Measurements from ENCODE around the gene VAPB. TPM values are rescaled to one million over a fixed set of nuclear protein-coding genes. Genes with fewer than 3 reads are reported as not detected.

Gene VAPB
- total RNA-seq, 5 donors from 2014 or later (not counting 1 experiment from before 2014, with no cell fraction given), result 26.4 to 35.0 (median 30.8) TPM

GRCh38 chr20:58467572-58468527, 78.8 kb downstream of the VAPB start:
- Histone ChIP-seq H3K9me3 (no peaks in the 10 kb centered on the region), H3K27ac (ENCODE audit: low read length) (no peak overlapping the region), H3K27me3 (replicated peaks in 1 of 2; ENCODE audit: control insufficient read depth in 2 of 2, extremely low read depth in 1 of 2, insufficient read depth in 2 of 2, low read length in 1 of 2) (peaks cover 0 to 14% of the 10 kb centered on the region in 2 experiments), H3K4me3 (ENCODE audit: control insufficient read depth in 1 of 2, extremely low read depth in 1 of 2, low read length in 1 of 2) (no peak overlapping the region), H3K4me1 (ENCODE audit: control insufficient read depth in 1 of 2, extremely low read depth in 1 of 2, insufficient read depth in 2 of 2, low read length in 2 of 2) (no peaks in the 10 kb centered on the region), H3K36me3 (ENCODE audit: control insufficient read depth in 2 of 2, extremely low read depth in 1 of 2, insufficient read depth in 1 of 2, low read length in 1 of 2) (no peaks in the 10 kb centered on the region)
- H3K27ac Mint-ChIP-seq, result no peak overlapping the region
- peaks cover 0 to 3% of the 10 kb centered on the region in 2 donors for H3K27me3 Mint-ChIP-seq
- no peaks in the 10 kb centered on the region for H3K9me3 Mint-ChIP-seq
- no peaks in the 10 kb centered on the region for H3K36me3 Mint-ChIP-seq
- DNase-seq, result no peak
- WGBS (ENCODE audit: insufficient coverage), result 79% methylated on average over 16 of the region's 28 CpGs
- POLR2A ChIA-PET, result no interaction called here
- ATAC-seq (replicated peaks in 1 of 4), result no peak
- no peaks in the 10 kb centered on the region for H3K4me1 Mint-ChIP-seq
- CTCF ChIA-PET, result no interaction called here
- no peak overlapping the region for H3K4me3 Mint-ChIP-seq

GRCh38 chr20:58469616-58470015, 80.6 kb downstream of the VAPB start:
- H3K4me3 ChIP-seq (ENCODE audit: control insufficient read depth in 1 of 2, extremely low read depth in 1 of 2, low read length in 1 of 2), result no peak overlapping the region
- DNase-seq (no peak), ATAC-seq (replicated peaks in 1 of 4) (no peak)
- WGBS (ENCODE audit: insufficient coverage), result 84% methylated on average over 12 of the region's 12 CpGs
- POLR2A ChIA-PET, result no interaction called here
- no peaks in the 10 kb centered on the region for H3K36me3 Mint-ChIP-seq
- no peaks in the 10 kb centered on the region for H3K36me3 ChIP-seq (ENCODE audit: control insufficient read depth in 2 of 2, extremely low read depth in 1 of 2, insufficient read depth in 1 of 2, low read length in 1 of 2)
- H3K9me3 Mint-ChIP-seq, result no peaks in the 10 kb centered on the region
- H3K4me1 Mint-ChIP-seq, result no peaks in the 10 kb centered on the region
- no peak overlapping the region for H3K27ac ChIP-seq (ENCODE audit: low read length)
- H3K9me3 ChIP-seq, result no peaks in the 10 kb centered on the region
- no peak overlapping the region for H3K4me3 Mint-ChIP-seq
- H3K4me1 ChIP-seq (ENCODE audit: control insufficient read depth in 1 of 2, extremely low read depth in 1 of 2, insufficient read depth in 2 of 2, low read length in 2 of 2), result no peaks in the 10 kb centered on the region
- H3K27ac Mint-ChIP-seq, result no peak overlapping the region
- peaks cover 0 to 3% of the 10 kb centered on the region in 2 donors for H3K27me3 Mint-ChIP-seq
- peaks cover 0 to 14% of the 10 kb centered on the region in 2 experiments for H3K27me3 ChIP-seq (replicated peaks in 1 of 2; ENCODE audit: control insufficient read depth in 2 of 2, extremely low read depth in 1 of 2, insufficient read depth in 2 of 2, low read length in 1 of 2)
- CTCF ChIA-PET, result no interaction called here

GRCh38 chr20:58470336-58471192, 81.5 kb downstream of the VAPB start:
- Histone ChIP-seq H3K4me3 (ENCODE audit: control insufficient read depth in 1 of 2, extremely low read depth in 1 of 2, low read length in 1 of 2) (no peak overlapping the region), H3K9me3 (no peaks in the 10 kb centered on the region), H3K27ac (ENCODE audit: low read length) (no peak overlapping the region), H3K27me3 (replicated peaks in 1 of 2; ENCODE audit: control insufficient read depth in 2 of 2, extremely low read depth in 1 of 2, insufficient read depth in 2 of 2, low read length in 1 of 2) (peaks cover 0 to 14% of the 10 kb centered on the region in 2 experiments), H3K36me3 (ENCODE audit: control insufficient read depth in 2 of 2, extremely low read depth in 1 of 2, insufficient read depth in 1 of 2, low read length in 1 of 2) (no peaks in the 10 kb centered on the region), H3K4me1 (ENCODE audit: control insufficient read depth in 1 of 2, extremely low read depth in 1 of 2, insufficient read depth in 2 of 2, low read length in 2 of 2) (no peaks in the 10 kb centered on the region)
- DNase-seq (no peak), ATAC-seq (replicated peaks in 1 of 4) (no peak)
- Mint-ChIP-seq H3K27ac (no peak overlapping the region), H3K4me3 (no peak overlapping the region), H3K4me1 (no peaks in the 10 kb centered on the region), H3K9me3 (no peaks in the 10 kb centered on the region), H3K27me3 (peaks cover 0 to 2% of the 10 kb centered on the region in 2 donors), H3K36me3 (no peaks in the 10 kb centered on the region)
- ChIA-PET POLR2A (no interaction called here), CTCF (no interaction called here)
- WGBS (ENCODE audit: insufficient coverage), result 89% methylated on average over 17 of the region's 19 CpGs

GRCh38 chr20:58471193-58472164, 82.5 kb downstream of the VAPB start:
- Mint-ChIP-seq H3K4me1 (no peaks in the 10 kb centered on the region), H3K9me3 (no peaks in the 10 kb centered on the region), H3K36me3 (no peaks in the 10 kb centered on the region), H3K27me3 (no peaks in the 10 kb centered on the region), H3K27ac (no peak overlapping the region), H3K4me3 (no peak overlapping the region)
- DNase-seq, result no peak
- CTCF ChIA-PET, result no interaction called here
- no peaks in the 10 kb centered on the region for H3K36me3 ChIP-seq (ENCODE audit: control insufficient read depth in 2 of 2, extremely low read depth in 1 of 2, insufficient read depth in 1 of 2, low read length in 1 of 2)
- H3K9me3 ChIP-seq, result no peaks in the 10 kb centered on the region
- POLR2A ChIA-PET, result no interaction called here
- H3K27ac ChIP-seq (ENCODE audit: low read length), result no peak overlapping the region
- ATAC-seq (replicated peaks in 1 of 4), result no peak
- H3K27me3 ChIP-seq (replicated peaks in 1 of 2; ENCODE audit: control insufficient read depth in 2 of 2, extremely low read depth in 1 of 2, insufficient read depth in 2 of 2, low read length in 1 of 2), result peaks cover 0 to 9% of the 10 kb centered on the region in 2 experiments
- H3K4me1 ChIP-seq (ENCODE audit: control insufficient read depth in 1 of 2, extremely low read depth in 1 of 2, insufficient read depth in 2 of 2, low read length in 2 of 2), result no peaks in the 10 kb centered on the region
- no peak overlapping the region for H3K4me3 ChIP-seq (ENCODE audit: control insufficient read depth in 1 of 2, extremely low read depth in 1 of 2, low read length in 1 of 2)
- WGBS (ENCODE audit: insufficient coverage), result 84% methylated on average over 25 of the region's 26 CpGs

- ATAC-seq (replicated peaks in 1 of 4) (no peak), DNase-seq (no peak)
- Mint-ChIP-seq H3K27ac (no peak overlapping the region), H3K4me3 (no peak overlapping the region), H3K9me3 (no peaks in the 10 kb centered on the region), H3K4me1 (no peaks in the 10 kb centered on the region), H3K36me3 (no peaks in the 10 kb centered on the region), H3K27me3 (no peaks in the 10 kb centered on the region)
- peaks cover 0 to 3% of the 10 kb centered on the region in 2 experiments for H3K27me3 ChIP-seq (replicated peaks in 1 of 2; ENCODE audit: control insufficient read depth in 2 of 2, extremely low read depth in 1 of 2, insufficient read depth in 2 of 2, low read length in 1 of 2)
- H3K9me3 ChIP-seq, result no peaks in the 10 kb centered on the region
- no peaks in the 10 kb centered on the region for H3K36me3 ChIP-seq (ENCODE audit: control insufficient read depth in 2 of 2, extremely low read depth in 1 of 2, insufficient read depth in 1 of 2, low read length in 1 of 2)
- no peak overlapping the region for H3K4me3 ChIP-seq (ENCODE audit: control insufficient read depth in 1 of 2, extremely low read depth in 1 of 2, low read length in 1 of 2)
- CTCF ChIA-PET, result interaction anchor here in 1 of 2 donors (0.6 kb wide), 1 partner anchor 552 kb away, joined by 3 read pairs; no protein-coding TSS in a partner anchor
- H3K4me1 ChIP-seq (ENCODE audit: control insufficient read depth in 1 of 2, extremely low read depth in 1 of 2, insufficient read depth in 2 of 2, low read length in 2 of 2), result no peaks in the 10 kb centered on the region
- WGBS (ENCODE audit: insufficient coverage), result 92% methylated on average over 19 of the region's 20 CpGs
- H3K27ac ChIP-seq (ENCODE audit: low read length), result no peak overlapping the region
- POLR2A ChIA-PET, result no interaction called here
Observed at GRCh38 chr20:58472273-58473018, 83.4 kb downstream of the VAPB start.
